OCI-LY1 (cell line): Measurements from ENCODE around the gene SFI1.

Experiments
- H2AFZ ChIP-seq: fragments of 200-600 bp; sonication (generic), shearing (Covaris generic); 2 replicates; pipeline ENCODE4 v1.6.0; 2014; ENCODE audit warnings: antibody characterized with exemption, mild to moderate bottlenecking, low read length
- H3F3A ChIP-seq: fragments of 200-600 bp; sonication (generic), shearing (Covaris generic); 2 replicates; pipeline ENCODE4 v1.6.0; 2014; ENCODE audit warnings: mild to moderate bottlenecking, antibody characterized with exemption, low read length, moderate library complexity; ENCODE audit not compliant: insufficient read depth
- H3K27ac ChIP-seq: fragments of 200-600 bp; sonication (generic); 2 replicates; pipeline ENCODE4 v1.5.1; 2014; ENCODE audit warnings: low read length, mixed run types, mild to moderate bottlenecking, low read depth; ENCODE audit not compliant: poor library complexity, severe bottlenecking
- H3K27me3 ChIP-seq: fragments of 200-600 bp; sonication (generic); 2 replicates; pipeline ENCODE4 v1.6.0; 2014; ENCODE audit warnings: antibody characterized with exemption, mild to moderate bottlenecking, low read length, moderate library complexity; ENCODE audit not compliant: insufficient read depth
- H3K36me3 ChIP-seq: fragments of 200-600 bp; sonication (generic); 2 replicates; pipeline ENCODE4 v1.6.1; 2014; ENCODE audit warnings: mild to moderate bottlenecking, antibody characterized with exemption, low read length, moderate library complexity, mixed read lengths; ENCODE audit not compliant: insufficient read depth
- H3K4me1 ChIP-seq: fragments of 200-600 bp; sonication (generic); 2 replicates; pipeline ENCODE4 v1.5.1; 2014; ENCODE audit warnings: mild to moderate bottlenecking, low read length, moderate library complexity; ENCODE audit not compliant: insufficient read depth, severe bottlenecking
- H3K4me2 ChIP-seq: fragments of 200-600 bp; sonication (generic), shearing (Covaris generic); 2 replicates; pipeline ENCODE4 v1.6.1; 2014; ENCODE audit warnings: low read length
- H3K4me3 ChIP-seq: fragments of 200-600 bp; sonication (generic); 2 replicates; pipeline ENCODE4 v1.5.1; 2014; ENCODE audit warnings: low read length, low read depth, mild to moderate bottlenecking, mixed read lengths; ENCODE audit not compliant: poor library complexity, severe bottlenecking
- H3K79me2 ChIP-seq: fragments of 200-600 bp; shearing (Covaris generic); 2 replicates; pipeline ENCODE4 v1.6.1; 2016; ENCODE audit warnings: mixed run types, low read length, mixed read lengths; ENCODE audit not compliant: insufficient read depth
- H3K9ac ChIP-seq: fragments of 200-600 bp; sonication (generic), shearing (Covaris generic); 2 replicates; pipeline ENCODE4 v1.6.1; 2014; ENCODE audit warnings: mild to moderate bottlenecking, low read length, mixed read lengths
- H3K9me2 ChIP-seq: fragments of 200-600 bp; sonication (generic), shearing (Covaris generic); 2 replicates; pipeline ENCODE4 v1.6.1; 2014; ENCODE audit warnings: low read depth, mild to moderate bottlenecking, low read length, mixed read lengths
- H3K9me3 ChIP-seq: fragments of 200-600 bp; shearing (Covaris generic); 2 replicates; pipeline ENCODE4 v1.6.1; 2014; ENCODE audit warnings: low read length, mixed read lengths
- H4K20me1 ChIP-seq: fragments of 200-600 bp; sonication (generic), shearing (Covaris generic); 2 replicates; pipeline ENCODE4 v1.6.0; 2016; ENCODE audit warnings: mild to moderate bottlenecking, low read length; ENCODE audit not compliant: insufficient read depth
- CTCF ChIP-seq: fragments of 200-600 bp; sonication (generic), shearing (Covaris generic); IDR thresholded peaks from 2 replicates; pipeline ENCODE4 v1.5.1; 2017; ENCODE audit warnings: mild to moderate bottlenecking, antibody characterized with exemption, low read length, moderate library complexity, mixed read lengths
- EZH2 ChIP-seq: fragments of 200-600 bp; sonication (generic), shearing (Covaris generic); IDR thresholded peaks from 2 replicates; pipeline ENCODE4 v1.8.0; 2017; ENCODE audit warnings: borderline replicate concordance, mixed run types, mild to moderate bottlenecking, antibody characterized with exemption, low read length, moderate library complexity, mixed read lengths

The SFI1 gene

GRCh38 chr22:31618471-31619176, 122.3 kb downstream of the SFI1 start:
- Histone ChIP-seq H3K27ac (peak overlapping the region; percentile 56), H3K27me3 (no peaks in the 10 kb centered on the region), H3K4me1 (peaks cover 7% of the 10 kb centered on the region), H3K9me3 (no peaks in the 10 kb centered on the region), H3K4me2 (no peak overlapping the region), H3K79me2 (no peaks in the 10 kb centered on the region), H3K9ac (no peak overlapping the region), H4K20me1 (no peaks in the 10 kb centered on the region), H3K4me3 (no peak overlapping the region), H3K9me2 (no peaks in the 10 kb centered on the region), H3F3A (no peaks in the 10 kb centered on the region), H3K36me3 (peaks cover 63% of the 10 kb centered on the region), H2AFZ (no peak overlapping the region)
- no peak for TF ChIP-seq CTCF
- no peak for TF ChIP-seq EZH2

GRCh38 chr22:31619611-31620300, 123.4 kb downstream of the SFI1 start:
- Histone ChIP-seq H3K9ac (no peak overlapping the region), H3K36me3 (peaks cover 63% of the 10 kb centered on the region), H3K27ac (no peak overlapping the region), H3K79me2 (no peaks in the 10 kb centered on the region), H4K20me1 (no peaks in the 10 kb centered on the region), H2AFZ (no peak overlapping the region), H3F3A (no peaks in the 10 kb centered on the region), H3K9me3 (no peaks in the 10 kb centered on the region), H3K4me3 (no peak overlapping the region), H3K4me1 (peaks cover 7% of the 10 kb centered on the region), H3K27me3 (no peaks in the 10 kb centered on the region), H3K4me2 (no peak overlapping the region), H3K9me2 (no peaks in the 10 kb centered on the region)
- TF ChIP-seq EZH2 = no peak
- TF ChIP-seq CTCF = no peak

- no peaks in the 10 kb centered on the region for H4K20me1 ChIP-seq
Measured at GRCh38 chr22:31620756-31621480, 124.6 kb downstream of the SFI1 start.

More at GRCh38 chr22:31620756-31621480, 124.6 kb downstream of the SFI1 start:
- Histone ChIP-seq H3K79me2 (no peaks in the 10 kb centered on the region), H3K9me2 (no peaks in the 10 kb centered on the region), H3K4me3 (no peak overlapping the region), H3K9ac (no peak overlapping the region), H3K36me3 (peaks cover 71% of the 10 kb centered on the region), H2AFZ (no peak overlapping the region), H3K4me2 (no peak overlapping the region), H3K9me3 (no peaks in the 10 kb centered on the region), H3K27me3 (no peaks in the 10 kb centered on the region), H3K4me1 (peaks cover 7% of the 10 kb centered on the region), H3F3A (no peaks in the 10 kb centered on the region), H3K27ac (no peak overlapping the region)
- TF ChIP-seq CTCF (no peak), EZH2 (no peak)
